Liver (tissue), 9 donors: ENCODE measurements around the gene TAMALIN. TPM values are rescaled to one million over a fixed set of nuclear protein-coding genes. Genes with fewer than 3 reads are reported as not detected.

Source experiments
- DNase-seq: peaks from one replicate; pipeline ENCODE4 v3.0.0-alpha.2; 2017; ENCODE audit warnings: low spot score
- H3K27ac ChIP-seq, 2 donors: one replicate each; pipeline ENCODE4 v1.7.0; 2013; ENCODE audit warnings: inconsistent platforms in 2 of 2, low read length in 2 of 2, control low read depth in 1 of 2, low read depth in 1 of 2, mild to moderate bottlenecking in 1 of 2
- H3K27me3 ChIP-seq, 4 donors: one replicate each; pipeline versions ENCODE4 v1.6.1 to v1.7.0; 2013; ENCODE audit warnings: low read length in 3 of 4, inconsistent platforms in 1 of 4, mild to moderate bottlenecking in 1 of 4, moderate library complexity in 1 of 4; ENCODE audit not compliant: control insufficient read depth in 4 of 4, insufficient read depth in 4 of 4
- H3K36me3 ChIP-seq, 4 donors: one replicate each; pipeline versions ENCODE4 v1.6.1 to v1.7.0; 2013; ENCODE audit warnings: low read length in 3 of 4, mild to moderate bottlenecking in 3 of 4, low read depth in 1 of 4, moderate library complexity in 1 of 4; ENCODE audit not compliant: control insufficient read depth in 4 of 4, insufficient read depth in 3 of 4
- H3K4me1 ChIP-seq, 4 donors: one replicate each; pipeline versions ENCODE4 v1.6.1 to v1.7.0; 2013; ENCODE audit warnings: low read length in 3 of 4, mild to moderate bottlenecking in 3 of 4, moderate library complexity in 1 of 4; ENCODE audit not compliant: control insufficient read depth in 4 of 4, insufficient read depth in 4 of 4
- H3K4me3 ChIP-seq, 3 donors: one replicate each; pipeline versions ENCODE4 v1.6.1 to v1.7.0; 2013; ENCODE audit warnings: low read length in 3 of 3, control low read depth in 1 of 3, low read depth in 1 of 3, mild to moderate bottlenecking in 1 of 3
- H3K9ac ChIP-seq, 2 donors: one replicate each; pipeline ENCODE4 v1.7.0; 2013; ENCODE audit warnings: low read length in 2 of 2, mild to moderate bottlenecking in 2 of 2, moderate library complexity in 2 of 2, control low read depth in 1 of 2, low read depth in 1 of 2
- H3K9me3 ChIP-seq, 4 donors: one replicate each; pipeline versions ENCODE4 v1.6.1 to v1.7.0; 2013; ENCODE audit warnings: low read length in 3 of 4; ENCODE audit not compliant: control insufficient read depth in 4 of 4
- ATF3 ChIP-seq: IDR thresholded peaks from 2 replicates; pipeline ENCODE4 v1.6.1; 2016; ENCODE audit warnings: antibody characterized with exemption
- CTCF ChIP-seq: fragments of 150-350 bp; IDR thresholded peaks from 2 replicates; pipeline ENCODE4 v1.5.1; 2017; ENCODE audit warnings: improper control_type of control experiment, low read depth, low read length; ENCODE audit not compliant: missing input control
- EGR1 ChIP-seq, 2 donors: IDR thresholded peaks; 2 replicates each; pipeline ENCODE4 v1.6.1; 2016 to 2018; ENCODE audit warnings: antibody characterized with exemption in 2 of 2, low read depth in 2 of 2
- FOXA1 ChIP-seq: IDR thresholded peaks from 2 replicates; pipeline ENCODE4 v1.6.1; 2016; ENCODE audit warnings: antibody characterized with exemption
- GABPA ChIP-seq, 2 donors: IDR thresholded peaks in 1 of 2; conservative IDR thresholded peaks in 1 of 2; 2 replicates each; pipeline ENCODE4 v1.6.1; 2016; ENCODE audit warnings: antibody characterized with exemption in 2 of 2, mild to moderate bottlenecking in 1 of 2, moderate library complexity in 1 of 2
- HNF4A ChIP-seq, 2 donors: conservative IDR thresholded peaks; 2 replicates each; pipeline ENCODE4 v1.6.1; 2016; ENCODE audit warnings: antibody characterized with exemption in 2 of 2, mild to moderate bottlenecking in 2 of 2
- HNF4G ChIP-seq: IDR thresholded peaks from 2 replicates; pipeline ENCODE4 v1.6.1; 2016; ENCODE audit warnings: antibody characterized with exemption
- JUND ChIP-seq, 2 donors: IDR thresholded peaks; 2 replicates each; pipeline ENCODE4 v1.6.1; 2016; ENCODE audit warnings: antibody characterized with exemption in 2 of 2
- NR2F2 ChIP-seq: IDR thresholded peaks from 2 replicates; pipeline ENCODE4 v1.6.1; 2016; ENCODE audit warnings: antibody characterized with exemption
- RAD21 ChIP-seq, 2 donors: IDR thresholded peaks; 2 replicates each; pipeline ENCODE4 v1.6.1; 2016; ENCODE audit warnings: antibody characterized with exemption in 2 of 2, mild to moderate bottlenecking in 2 of 2
- RXRA ChIP-seq, 2 donors: IDR thresholded peaks; 2 replicates each; pipeline ENCODE4 v1.6.1; 2017 to 2018; ENCODE audit warnings: antibody characterized with exemption in 2 of 2, mild to moderate bottlenecking in 1 of 2
- SP1 ChIP-seq: IDR thresholded peaks from 2 replicates; pipeline ENCODE4 v1.6.1; 2018; ENCODE audit warnings: antibody characterized with exemption, mild to moderate bottlenecking
- YY1 ChIP-seq: IDR thresholded peaks from 2 replicates; pipeline ENCODE4 v1.6.1; 2016; ENCODE audit warnings: antibody characterized with exemption, mild to moderate bottlenecking
- WGBS: extraction: QIAGEN DNeasy Blood & Tissue Kit; methylation state at CpG from one replicate; pipeline ENCODE4 v1.1.7; 2013; 5-methylcytosine and 5-hydroxymethylcytosine counted together
- polyA plus RNA-seq, 2 donors: library from polyadenylated mRNA; stranded (reverse) in 1 of 2; unstranded in 1 of 2; fragments of 200-250 nt in 1 of 2; fragments of >200 nt in 1 of 2; fragmentation: Nextera tagmentation in 1 of 2; extraction: Ambion mirVana in 1 of 2; gene quantifications; one replicate each; pipeline versions ENCODE4 v1.2.1 to v1.2.3, GENCODE V29; 2013 to 2015
- total RNA-seq, 2 donors: library from RNA; depleted of rRNA; stranded (reverse); fragments of >200 nt; gene quantifications; one replicate each; pipeline ENCODE4 v1.2.3, GENCODE V29; 2014
- TF ChIP-seq, protein P1 (sequence below): IDR thresholded peaks from 2 replicates; pipeline ENCODE4 v1.6.1; 2016; ENCODE audit warnings: antibody characterized with exemption, mild to moderate bottlenecking
- TF ChIP-seq, protein P2 (sequence below): IDR thresholded peaks from 2 replicates; pipeline ENCODE4 v1.6.1; 2016; ENCODE audit warnings: antibody characterized with exemption
- TF ChIP-seq, protein P3 (sequence below): IDR thresholded peaks from 2 replicates; pipeline ENCODE4 v1.6.1; 2016; ENCODE audit warnings: antibody characterized with exemption
- donor health status: healthy.
- donor health status: healthy.
- donor health status: healthy.
- donor health status: healthy.
- donor health status: healthy.

TAMALIN gene
- total and polyA plus RNA-seq, 4 donors: 1.1 to 9.9 (median 2.5) TPM

DNA sequence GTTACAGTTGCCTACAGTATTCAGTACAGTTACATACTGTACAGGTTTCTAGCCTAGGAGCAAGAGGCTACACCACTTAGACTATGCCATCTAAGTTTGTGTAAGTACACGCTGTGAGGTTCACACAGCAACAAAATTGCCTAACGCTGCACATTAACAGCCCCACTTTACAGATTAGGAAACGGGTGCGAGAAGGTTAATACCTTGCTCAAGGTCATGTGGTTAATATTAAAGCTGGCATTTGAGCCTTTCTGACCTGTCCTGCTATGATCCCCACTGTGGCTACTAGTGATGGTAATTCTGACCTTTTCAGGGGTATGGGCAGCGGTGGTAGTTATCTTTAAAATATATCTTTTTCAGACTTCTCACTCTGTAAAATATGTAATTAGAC lies 34.3 kb upstream of the TAMALIN start:
- WGBS: 19% methylated on average over 5 of the region's 5 CpGs
- Histone ChIP-seq H3K9me3 (no peaks in the 10 kb centered on the region), H3K9ac (no peak overlapping the region)

DNA sequence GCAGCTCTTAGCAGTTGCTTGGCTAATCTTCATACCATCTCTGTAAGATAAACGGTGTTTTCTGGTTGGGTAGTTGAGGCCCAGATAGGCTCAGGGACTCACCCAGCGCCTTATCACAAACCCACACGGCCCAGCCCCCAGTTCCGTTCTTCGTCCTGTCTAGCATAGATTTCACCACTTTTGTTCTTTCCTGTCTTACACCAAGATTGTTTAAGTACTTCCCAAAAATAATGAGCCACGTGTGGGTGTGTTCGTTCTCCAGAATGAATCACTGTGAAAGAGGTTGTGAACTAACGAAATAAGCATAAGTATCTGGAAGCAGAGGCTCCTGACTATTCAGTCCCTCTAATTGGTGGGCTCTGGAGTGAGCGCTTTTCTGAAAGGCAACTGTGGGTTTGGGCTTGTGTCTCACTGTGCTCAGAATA lies 33.9 kb upstream of the TAMALIN start:
- peaks cover 30 to 77% (median 66%) of the 10 kb centered on the region in 4 donors for H3K4me1 ChIP-seq
- no peak for DNase-seq
- peak overlapping the region in 1 of 3 donors; percentile 15 for H3K4me3 ChIP-seq
- H3K9me3 ChIP-seq: no peaks in the 10 kb centered on the region
- H3K27me3 ChIP-seq: no peaks in the 10 kb centered on the region
- peak overlapping the region; percentile 72 to 77 for H3K27ac ChIP-seq
- TF ChIP-seq, protein P1, sequence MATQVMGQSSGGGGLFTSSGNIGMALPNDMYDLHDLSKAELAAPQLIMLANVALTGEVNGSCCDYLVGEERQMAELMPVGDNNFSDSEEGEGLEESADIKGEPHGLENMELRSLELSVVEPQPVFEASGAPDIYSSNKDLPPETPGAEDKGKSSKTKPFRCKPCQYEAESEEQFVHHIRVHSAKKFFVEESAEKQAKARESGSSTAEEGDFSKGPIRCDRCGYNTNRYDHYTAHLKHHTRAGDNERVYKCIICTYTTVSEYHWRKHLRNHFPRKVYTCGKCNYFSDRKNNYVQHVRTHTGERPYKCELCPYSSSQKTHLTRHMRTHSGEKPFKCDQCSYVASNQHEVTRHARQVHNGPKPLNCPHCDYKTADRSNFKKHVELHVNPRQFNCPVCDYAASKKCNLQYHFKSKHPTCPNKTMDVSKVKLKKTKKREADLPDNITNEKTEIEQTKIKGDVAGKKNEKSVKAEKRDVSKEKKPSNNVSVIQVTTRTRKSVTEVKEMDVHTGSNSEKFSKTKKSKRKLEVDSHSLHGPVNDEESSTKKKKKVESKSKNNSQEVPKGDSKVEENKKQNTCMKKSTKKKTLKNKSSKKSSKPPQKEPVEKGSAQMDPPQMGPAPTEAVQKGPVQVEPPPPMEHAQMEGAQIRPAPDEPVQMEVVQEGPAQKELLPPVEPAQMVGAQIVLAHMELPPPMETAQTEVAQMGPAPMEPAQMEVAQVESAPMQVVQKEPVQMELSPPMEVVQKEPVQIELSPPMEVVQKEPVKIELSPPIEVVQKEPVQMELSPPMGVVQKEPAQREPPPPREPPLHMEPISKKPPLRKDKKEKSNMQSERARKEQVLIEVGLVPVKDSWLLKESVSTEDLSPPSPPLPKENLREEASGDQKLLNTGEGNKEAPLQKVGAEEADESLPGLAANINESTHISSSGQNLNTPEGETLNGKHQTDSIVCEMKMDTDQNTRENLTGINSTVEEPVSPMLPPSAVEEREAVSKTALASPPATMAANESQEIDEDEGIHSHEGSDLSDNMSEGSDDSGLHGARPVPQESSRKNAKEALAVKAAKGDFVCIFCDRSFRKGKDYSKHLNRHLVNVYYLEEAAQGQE: peak; percentile 7
- TF ChIP-seq HNF4G: no peak
- peaks cover 5 to 10% (median 7%) of the 10 kb centered on the region in 4 donors for H3K36me3 ChIP-seq
- WGBS: 28% methylated on average over 9 of the region's 9 CpGs
- H3K9ac ChIP-seq: no peak overlapping the region

More for the DNA sequence above, 34.3 kb upstream of the TAMALIN start:
- Histone ChIP-seq H3K4me1 (peaks cover 27 to 72% (median 63%) of the 10 kb centered on the region in 4 donors), H3K36me3 (peaks cover 4 to 10% (median 6%) of the 10 kb centered on the region in 4 donors), H3K4me3 (peak overlapping the region in 1 of 3 donors; percentile 15), H3K27me3 (no peaks in the 10 kb centered on the region), H3K27ac (peak overlapping the region; percentile 72 to 77)
- TF ChIP-seq RXRA (IDR thresholded peaks at IDR 0.05) (peak; percentile 79 to 85), SP1 (peak; percentile 23), JUND (IDR thresholded peaks at IDR 0.05) (no peak), HNF4G (peak; percentile 30), HNF4A (conservative IDR thresholded peaks at IDR 0.05) (peak; percentile 66 to 74), ATF3 (no peak)
- TF ChIP-seq, protein P2, sequence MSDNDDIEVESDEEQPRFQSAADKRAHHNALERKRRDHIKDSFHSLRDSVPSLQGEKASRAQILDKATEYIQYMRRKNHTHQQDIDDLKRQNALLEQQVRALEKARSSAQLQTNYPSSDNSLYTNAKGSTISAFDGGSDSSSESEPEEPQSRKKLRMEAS: peak; percentile 7
- no peak for DNase-seq

- TF ChIP-seq FOXA1 (no peak), HNF4G (no peak), RAD21 (IDR thresholded peaks at IDR 0.05) (no peak), HNF4A (conservative IDR thresholded peaks at IDR 0.05) (no peak), EGR1 (IDR thresholded peaks at IDR 0.05; ENCODE audit: low read depth in 2 of 2) (no peak), CTCF (no peak), NR2F2 (no peak), GABPA (IDR thresholded peaks at IDR 0.05 in 1 of 2, conservative IDR thresholded peaks at IDR 0.05 in 1 of 2) (no peak), YY1 (no peak), SP1 (no peak), ATF3 (no peak)
- TF ChIP-seq, protein P2: no peak
- TF ChIP-seq, protein P3, sequence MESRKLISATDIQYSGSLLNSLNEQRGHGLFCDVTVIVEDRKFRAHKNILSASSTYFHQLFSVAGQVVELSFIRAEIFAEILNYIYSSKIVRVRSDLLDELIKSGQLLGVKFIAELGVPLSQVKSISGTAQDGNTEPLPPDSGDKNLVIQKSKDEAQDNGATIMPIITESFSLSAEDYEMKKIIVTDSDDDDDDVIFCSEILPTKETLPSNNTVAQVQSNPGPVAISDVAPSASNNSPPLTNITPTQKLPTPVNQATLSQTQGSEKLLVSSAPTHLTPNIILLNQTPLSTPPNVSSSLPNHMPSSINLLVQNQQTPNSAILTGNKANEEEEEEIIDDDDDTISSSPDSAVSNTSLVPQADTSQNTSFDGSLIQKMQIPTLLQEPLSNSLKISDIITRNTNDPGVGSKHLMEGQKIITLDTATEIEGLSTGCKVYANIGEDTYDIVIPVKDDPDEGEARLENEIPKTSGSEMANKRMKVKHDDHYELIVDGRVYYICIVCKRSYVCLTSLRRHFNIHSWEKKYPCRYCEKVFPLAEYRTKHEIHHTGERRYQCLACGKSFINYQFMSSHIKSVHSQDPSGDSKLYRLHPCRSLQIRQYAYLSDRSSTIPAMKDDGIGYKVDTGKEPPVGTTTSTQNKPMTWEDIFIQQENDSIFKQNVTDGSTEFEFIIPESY: no peak
- 70% methylated on average over 4 of the region's 4 CpGs for whole genome bisulfite sequencing
- DNase-seq: no peak
- Histone ChIP-seq H3K4me1 (peaks cover 30 to 78% (median 68%) of the 10 kb centered on the region in 4 donors), H3K4me3 (no peak overlapping the region), H3K27me3 (no peaks in the 10 kb centered on the region), H3K9ac (no peak overlapping the region), H3K9me3 (no peaks in the 10 kb centered on the region), H3K36me3 (peaks cover 5 to 10% (median 8%) of the 10 kb centered on the region in 4 donors), H3K27ac (peak overlapping the region; percentile 72 to 77)
These were observed 33.2 kb upstream of the TAMALIN start for GRCh38 chr12:51973560-51973959.
